ENCODE measurements around the gene PDE6D. TPM values are rescaled to one million over a fixed set of nuclear protein-coding genes. Genes with fewer than 3 reads are reported as not detected.

PDE6D gene
- total and polyA plus RNA-seq, 2 of the 4 experiments (the other 2 are of a cell fraction) = 13.8 to 24.7 TPM

DNA sequence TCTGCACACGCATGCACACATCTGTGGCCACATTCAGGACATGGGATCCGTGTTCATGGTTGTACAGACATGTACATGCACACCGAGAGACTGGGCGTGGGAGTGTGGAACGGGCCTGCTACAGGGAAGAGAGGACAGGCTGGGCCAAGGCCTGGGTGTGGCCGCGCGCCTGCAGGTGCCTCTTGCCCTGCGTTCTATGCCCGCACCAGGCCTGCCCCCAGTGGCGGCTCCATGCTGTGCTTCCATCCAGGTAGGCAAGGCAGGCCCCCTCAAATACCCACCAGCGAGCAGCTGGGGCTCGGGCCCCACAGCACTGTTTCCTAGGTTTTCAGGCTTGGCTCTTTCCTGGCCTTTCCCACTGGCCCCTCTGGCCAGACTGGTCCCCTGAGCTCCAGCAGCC, 88.2 kb downstream of the PDE6D start:
- no peak overlapping the region for H2AK5ac ChIP-seq (ENCODE audit: low read depth, low read length)
- H3K9me1 ChIP-seq (ENCODE audit: insufficient read depth, low read length) = no peaks in the 10 kb centered on the region
- no peaks in the 10 kb centered on the region for H3K27me3 ChIP-seq (ENCODE audit: control insufficient read depth, insufficient read depth, low read length)
- no peak overlapping the region for H2BK120ac ChIP-seq (ENCODE audit: low read depth, low read length)
- H3K14ac ChIP-seq (replicated peaks; ENCODE audit: low read depth, low read length) = no peak overlapping the region
- H3K4me2 ChIP-seq (ENCODE audit: low read depth, low read length) = no peak overlapping the region
- no peaks in the 10 kb centered on the region for H3K9me3 ChIP-seq (ENCODE audit: control insufficient read depth, insufficient read depth, low read length)
- no peaks in the 10 kb centered on the region for H4K20me1 ChIP-seq (ENCODE audit: insufficient read depth, low read length)
- H4K5ac ChIP-seq (ENCODE audit: low read depth, low read length) = no peak overlapping the region
- dilution Hi-C loops (cut with HindIII; ENCODE audit: low sequenced_read_pairs, unreplicated experiment) = no loop called here
- H4K8ac ChIP-seq (ENCODE audit: low read depth in 2 of 2, low read length in 2 of 2) = no peak overlapping the region
- BruUV-seq (replicated peaks) = no TSS peak
- DNase-seq = no peak
- H3K79me1 ChIP-seq (ENCODE audit: low read depth in 1 of 2, low read length in 2 of 2) = no peaks in the 10 kb centered on the region
- intact Hi-C loops (cut with micrococcal nuclease) = no loop called here
- no peak overlapping the region for H2BK15ac ChIP-seq (ENCODE audit: low read depth, low read length)
- no peak overlapping the region for H3K23ac ChIP-seq (ENCODE audit: low read depth, low read length)
- no peak overlapping the region for H3K27ac ChIP-seq (ENCODE audit: insufficient read depth, low read length)
- no peak overlapping the region for H3K56ac ChIP-seq (ENCODE audit: extremely low read depth, insufficient read depth, low read length)
- no peak overlapping the region for H2AK9ac ChIP-seq (replicated peaks; ENCODE audit: low read depth, low read length, poor library complexity)
- ATAC-seq (ENCODE audit: low read depth) = no peak
- H4K91ac ChIP-seq (ENCODE audit: insufficient read depth, low read depth, low read length) = no peak overlapping the region
- H2BK20ac ChIP-seq (ENCODE audit: low read depth, low read length) = no peak overlapping the region
- CTCF ChIA-PET = interaction anchor here (0.8 to 1.9 kb wide), 2 partner anchors 15 to 81 kb away, joined by 4 to 5 read pairs; no protein-coding TSS in a partner anchor
- in situ Hi-C loops (cut with MboI; ENCODE audit: low sequenced_read_pairs) = no loop called here
- H3K4ac ChIP-seq (ENCODE audit: low read depth, low read length) = no peak overlapping the region
- H3K4me3 ChIP-seq (ENCODE audit: insufficient read depth, low read depth, low read length) = no peak overlapping the region
- peaks cover 5% of the 10 kb centered on the region; the same call in 1 of the 2 replicates for H3K4me1 ChIP-seq (ENCODE audit: control insufficient read depth, insufficient read depth, low read length)
- no peaks in the 10 kb centered on the region for H3K36me3 ChIP-seq (ENCODE audit: control insufficient read depth, insufficient read depth, low read length)
- no peak overlapping the region for H2BK5ac ChIP-seq (ENCODE audit: low read depth, low read length, poor library complexity, severe bottlenecking)
- no peak overlapping the region for H3K18ac ChIP-seq (ENCODE audit: low read depth, low read length)
- H2AFZ ChIP-seq (replicated peaks; ENCODE audit: low read length, poor library complexity) = no peak overlapping the region
- TF ChIP-seq SMC3 (IDR thresholded peaks at IDR 0.05; ENCODE audit: low read depth, low read length) (no peak), RCOR1 (IDR thresholded peaks at IDR 0.05; ENCODE audit: insufficient replicate concordance, low read length) (no peak), MAZ (IDR thresholded peaks at IDR 0.05; ENCODE audit: borderline replicate concordance, low read depth, low read length) (no peak), MXI1 (IDR thresholded peaks at IDR 0.05; ENCODE audit: borderline replicate concordance, low read depth, low read length) (no peak), RAD21 (IDR thresholded peaks at IDR 0.05; ENCODE audit: low read length) (no peak), CHD1 (IDR thresholded peaks at IDR 0.05; ENCODE audit: low read depth, low read length) (no peak), FOS (IDR thresholded peaks at IDR 0.05; ENCODE audit: low read depth, low read length) (no peak), MAFK (IDR thresholded peaks at IDR 0.05; ENCODE audit: low read depth, low read length) (no peak), NFE2L2 (IDR thresholded peaks at IDR 0.05; ENCODE audit: low read depth, low read length) (no peak), ELK1 (IDR thresholded peaks at IDR 0.05; ENCODE audit: borderline replicate concordance, low read depth, low read length) (no peak), RFX5 (IDR thresholded peaks at IDR 0.05; ENCODE audit: low read depth, low read length) (no peak)
- TF ChIP-seq, protein P1, sequence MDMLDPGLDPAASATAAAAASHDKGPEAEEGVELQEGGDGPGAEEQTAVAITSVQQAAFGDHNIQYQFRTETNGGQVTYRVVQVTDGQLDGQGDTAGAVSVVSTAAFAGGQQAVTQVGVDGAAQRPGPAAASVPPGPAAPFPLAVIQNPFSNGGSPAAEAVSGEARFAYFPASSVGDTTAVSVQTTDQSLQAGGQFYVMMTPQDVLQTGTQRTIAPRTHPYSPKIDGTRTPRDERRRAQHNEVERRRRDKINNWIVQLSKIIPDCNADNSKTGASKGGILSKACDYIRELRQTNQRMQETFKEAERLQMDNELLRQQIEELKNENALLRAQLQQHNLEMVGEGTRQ (IDR thresholded peaks at IDR 0.05; ENCODE audit: low read depth, low read length) = no peak
- H3K9ac ChIP-seq (ENCODE audit: low read depth, low read length) = no peak overlapping the region
- POLR2A ChIA-PET (ENCODE audit: unreplicated experiment) = no interaction called here
- WGBS, 2 experiments (ENCODE audit: extremely low coverage in 2 of 2, insufficient read length in 1 of 2) = 100% methylated on average over 2 of the region's 13 CpGs; no CpG with 5 or more reads in 1 of the 2 experiments

Measured in IMR-90 (cell line).